ENCODE measurements around the gene KLF15.

KLF15 gene

GRCh38 chr3:126321490-126321889 lies 35.7 kb downstream of the KLF15 start:
- DNase-seq (ENCODE audit: low spot score) (no peak), FAIRE-seq (no peak)

DNA sequence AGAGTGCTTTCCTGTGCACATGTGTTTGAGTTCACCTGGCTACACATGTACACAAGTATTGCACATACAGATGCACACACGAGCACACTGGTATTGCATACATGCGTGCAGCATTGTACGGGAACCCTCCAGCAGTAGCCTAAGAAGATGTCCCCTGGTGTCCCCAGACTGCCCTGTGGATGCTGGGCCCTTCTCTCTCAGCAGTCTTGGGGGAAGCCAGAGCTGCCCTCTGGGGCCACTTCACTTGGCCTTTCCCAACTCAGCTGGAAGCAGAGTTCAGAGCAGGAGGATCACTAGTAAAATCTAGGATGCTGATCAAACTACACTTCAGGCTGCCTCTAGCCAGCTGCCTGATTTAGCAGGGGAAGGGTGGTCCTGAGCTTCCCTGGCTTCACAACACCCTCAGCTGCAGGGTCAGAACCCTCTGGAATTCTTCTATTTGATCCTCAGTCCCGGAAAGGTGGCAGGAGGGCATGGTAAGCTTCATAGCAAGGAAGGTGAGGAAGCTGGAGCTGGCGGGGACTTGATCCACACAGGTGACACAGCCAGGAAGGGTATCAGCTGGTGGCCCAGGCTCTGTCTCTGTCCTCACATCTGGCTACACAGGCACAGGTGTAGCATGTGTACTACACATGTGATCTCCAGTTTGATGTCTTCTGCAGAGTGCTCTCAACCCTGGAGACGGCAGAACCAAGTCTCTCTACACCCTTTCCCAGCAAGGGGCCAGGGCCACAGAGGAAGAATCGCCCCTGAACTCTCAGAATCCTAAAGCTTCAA lies 36.5 kb downstream of the KLF15 start:
- FAIRE-seq (no peak), DNase-seq (ENCODE audit: low spot score) (no peak)

GRCh38 chr3:126319701-126320295 lies 37.4 kb downstream of the KLF15 start:
- no peak for FAIRE-seq

DNA sequence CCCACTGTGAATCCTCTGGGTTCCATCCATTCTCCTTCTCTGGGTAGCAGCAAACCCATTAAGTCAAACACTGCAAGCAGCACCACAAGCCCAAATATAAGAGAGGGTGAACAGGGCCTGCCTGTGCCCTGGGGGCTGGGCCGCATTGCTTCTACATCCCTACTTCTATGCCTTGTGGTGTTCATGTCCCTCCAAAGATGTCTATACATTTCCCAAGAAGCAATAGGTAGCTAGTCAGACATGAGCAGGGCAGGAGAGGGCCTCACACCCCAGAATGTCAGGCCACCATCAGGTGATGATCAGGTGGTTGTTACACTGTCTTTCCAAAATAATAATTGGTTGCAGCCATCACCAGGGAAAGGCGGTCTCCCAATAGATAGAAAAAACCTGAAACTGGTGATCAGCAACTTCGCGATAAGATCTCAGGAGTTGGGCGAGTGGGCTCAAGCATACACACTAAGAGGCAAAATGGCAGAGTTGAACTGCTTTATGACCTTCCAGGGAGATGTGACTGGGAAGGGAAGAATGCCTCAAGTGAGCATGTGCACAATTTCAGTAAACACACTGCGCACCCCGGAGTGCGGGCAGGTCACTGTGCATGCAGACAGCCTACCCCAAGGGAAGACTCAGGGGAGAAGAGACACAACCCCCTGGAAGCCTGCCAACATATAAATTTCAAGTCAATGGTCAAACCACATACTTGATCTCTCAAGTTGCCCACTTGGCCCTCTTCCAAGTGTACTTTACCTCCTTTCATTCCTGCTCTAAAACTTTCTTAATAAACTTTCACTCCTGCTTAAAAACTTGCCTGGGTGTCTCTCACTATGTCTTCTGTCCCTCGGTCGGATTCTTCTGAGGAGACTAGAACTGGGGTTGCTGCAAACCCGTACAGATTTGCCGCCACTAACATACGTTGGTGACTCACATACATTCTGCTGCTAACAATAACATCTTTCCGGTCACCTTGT lies 39.9 kb downstream of the KLF15 start:
- FAIRE-seq (no peak), DNase-seq (ENCODE audit: low spot score) (no peak)

More at GRCh38 chr3:126319701-126320295, 37.4 kb downstream of the KLF15 start:
- no peak for DNase-seq (ENCODE audit: low spot score)

GRCh38 chr3:126316501-126316939 lies 40.7 kb downstream of the KLF15 start:
- FAIRE-seq (no peak), DNase-seq (ENCODE audit: low spot score) (no peak)

DNA sequence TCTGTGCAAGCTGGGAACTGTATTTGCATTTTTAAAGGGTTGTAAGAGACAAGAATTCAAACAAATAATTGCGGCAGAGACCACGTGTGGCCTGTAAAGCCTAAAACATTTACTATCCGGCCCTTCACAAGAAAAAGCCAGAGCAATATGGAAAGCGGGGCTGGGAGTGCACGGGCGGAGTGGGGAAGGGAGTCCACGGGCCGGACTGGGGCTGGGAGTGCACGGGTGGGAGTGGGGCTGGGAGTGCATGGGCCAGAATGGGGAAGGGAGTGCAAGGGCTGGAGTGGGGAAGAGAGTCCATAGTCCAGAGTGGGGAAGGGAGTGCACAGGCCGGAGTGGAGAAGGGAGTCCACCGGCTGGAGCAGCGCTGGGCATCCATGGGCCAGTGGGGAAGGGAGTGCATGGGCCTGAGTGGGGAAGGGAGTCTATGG lies 41.2 kb downstream of the KLF15 start:
- DNase-seq (ENCODE audit: low spot score) (no peak), FAIRE-seq (no peak)

- no peak for DNase-seq (ENCODE audit: low spot score)
- FAIRE-seq: no peak
Measured at GRCh38 chr3:126314790-126315658, 42.2 kb downstream of the KLF15 start.

- no peak for FAIRE-seq
- DNase-seq (ENCODE audit: low spot score): no peak
Measured at GRCh38 chr3:126314305-126314789, 42.9 kb downstream of the KLF15 start.

- DNase-seq (ENCODE audit: low spot score) (no peak), FAIRE-seq (no peak)
Measured at GRCh38 chr3:126313580-126314304, 43.5 kb downstream of the KLF15 start.

DNA sequence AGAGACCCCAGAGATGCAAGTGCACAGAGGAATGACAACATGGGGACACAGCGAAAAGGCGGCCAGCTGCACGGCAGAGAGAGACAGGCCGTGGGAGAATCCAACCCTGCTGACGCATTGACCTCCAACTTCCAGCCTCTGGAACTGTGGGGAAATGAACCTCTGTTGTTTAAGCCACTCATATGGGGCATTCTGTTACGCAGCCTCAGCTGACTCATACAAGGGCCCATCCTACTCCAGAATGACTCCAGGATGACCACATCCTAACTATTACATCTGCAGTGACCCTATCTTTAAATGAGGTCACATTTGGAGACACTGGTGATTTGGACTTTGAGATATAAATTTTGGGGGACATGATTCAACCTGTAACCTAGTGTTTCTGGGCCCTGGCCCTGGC lies 44.0 kb downstream of the KLF15 start:
- no peak for DNase-seq (ENCODE audit: low spot score)
- FAIRE-seq: no peak

DNA sequence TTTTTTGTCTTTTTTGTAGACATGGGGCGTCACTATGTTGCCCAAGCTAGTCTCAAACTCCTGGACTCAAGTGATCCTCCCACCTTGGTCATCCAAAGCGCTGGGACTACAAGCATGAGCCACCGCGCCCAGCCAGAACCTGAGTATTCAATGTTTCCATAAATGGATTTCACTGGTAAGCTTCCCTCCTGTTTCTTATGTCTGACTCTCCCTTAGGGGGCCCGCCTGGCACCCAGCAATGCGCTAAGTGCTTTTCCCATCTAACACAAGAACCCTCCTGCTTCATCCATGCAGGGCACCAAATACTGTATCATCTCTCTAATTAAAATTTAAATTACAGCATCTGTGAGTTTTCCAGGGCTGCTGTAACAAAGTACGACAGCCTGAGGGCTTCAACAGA lies 44.9 kb downstream of the KLF15 start:
- FAIRE-seq (no peak), DNase-seq (ENCODE audit: low spot score) (no peak)

DNA sequence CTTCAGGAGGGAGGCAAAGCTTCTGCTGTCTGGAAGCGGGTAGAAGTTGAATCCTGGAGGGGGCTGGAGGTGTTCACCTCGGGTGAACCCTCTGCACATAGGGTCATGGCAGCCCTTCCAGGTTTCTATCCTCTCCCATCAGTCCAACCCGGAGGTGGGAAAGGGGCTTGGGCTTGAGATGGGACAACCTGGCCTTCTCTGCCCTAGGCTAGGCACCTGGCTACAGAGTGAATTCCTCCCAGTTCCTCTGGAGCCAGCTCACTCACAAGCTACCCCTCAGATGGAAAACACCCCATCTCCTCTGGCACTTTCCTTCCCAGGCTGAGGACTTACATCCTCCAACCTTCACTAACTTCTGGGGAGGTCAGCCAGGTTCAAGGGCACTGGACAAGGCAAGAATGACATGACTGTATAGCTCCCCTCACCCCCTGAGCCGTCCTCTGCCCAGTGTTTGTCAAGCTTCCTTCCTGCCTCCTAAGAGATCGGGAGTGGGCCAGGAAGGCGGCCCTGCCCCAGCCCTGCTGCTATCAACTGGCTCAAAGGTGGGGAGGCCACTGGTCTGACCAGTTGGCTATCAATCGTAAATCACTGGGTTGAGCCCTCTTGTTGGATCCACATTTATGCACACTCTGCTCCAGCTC lies 45.8 kb downstream of the KLF15 start:
- DNase-seq (ENCODE audit: low spot score): no peak
- FAIRE-seq: no peak

GRCh38 chr3:126310816-126311215 lies 46.4 kb downstream of the KLF15 start:
- DNase-seq (ENCODE audit: low spot score) (no peak), FAIRE-seq (no peak)

GRCh38 chr3:126309861-126310655 lies 47.1 kb downstream of the KLF15 start:
- no peak for FAIRE-seq
- DNase-seq (ENCODE audit: low spot score): no peak

GRCh38 chr3:126309165-126309564 lies 48.0 kb downstream of the KLF15 start:
- DNase-seq (ENCODE audit: low spot score): no peak
- no peak for FAIRE-seq

GRCh38 chr3:126308394-126309125 lies 48.6 kb downstream of the KLF15 start:
- no peak for DNase-seq (ENCODE audit: low spot score)
- FAIRE-seq: no peak

- no peak for FAIRE-seq
- no peak for DNase-seq (ENCODE audit: low spot score)
Measured at GRCh38 chr3:126307591-126308393, 49.4 kb downstream of the KLF15 start.

All from RCC 7860 (cell line).